ENCODE results near the gene CCDC30. TPM values are rescaled to one million over a fixed set of nuclear protein-coding genes. Genes with fewer than 3 reads are reported as not detected.

The CCDC30 gene
- total and polyA plus RNA-seq, 9 of the 15 experiments (the other 6 are each of a cell fraction or from before 2014, with no cell fraction given), result 0.05 to 0.91 (median 0.24) TPM

DNA sequence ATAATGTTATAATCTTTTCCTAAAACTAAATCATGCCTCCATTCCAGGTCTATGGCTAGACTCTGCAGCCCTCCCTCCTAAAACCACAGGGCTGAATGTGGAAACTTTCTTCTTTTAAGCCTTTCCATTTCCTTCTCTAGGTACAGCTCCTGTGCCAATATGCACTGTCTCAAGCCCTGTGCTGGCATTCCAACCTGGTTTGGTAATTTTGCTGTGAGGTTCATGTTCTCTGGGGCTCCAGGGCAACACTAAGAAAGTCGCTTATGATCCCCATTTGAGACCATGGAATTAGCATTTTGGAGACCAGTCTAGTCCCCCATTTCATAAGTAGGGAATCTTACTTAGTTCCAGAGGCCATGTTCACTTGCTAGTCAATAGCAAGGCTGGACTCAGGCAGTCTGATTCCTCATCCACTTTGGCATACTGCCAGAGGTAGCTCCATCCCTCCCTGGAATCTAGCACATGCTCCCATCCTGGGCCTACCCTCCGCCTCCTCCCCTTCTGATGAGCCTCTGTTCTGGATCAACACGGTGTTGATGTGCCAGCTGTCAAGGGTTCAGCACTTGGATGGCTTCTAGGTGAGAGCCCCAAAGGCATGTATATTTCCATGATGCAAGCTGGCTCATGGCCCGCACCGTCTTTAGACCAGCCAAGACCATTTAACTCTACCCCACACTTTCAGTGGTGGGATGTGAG, 43.8 kb upstream of the CCDC30 start:
- WGBS (ENCODE audit: insufficient coverage, low coverage, missing lambda C conversion rate), result 1% methylated on average over 5 of the region's 5 CpGs
- BruUV-seq (replicated peaks), result no TSS peak
- in situ Hi-C loops (cut with MboI), result no loop called here
- no peak overlapping the region for H3K9ac ChIP-seq (ENCODE audit: insufficient read depth in 1 of 2, low read depth in 2 of 2, low read length in 2 of 2)
- H3K27me3 ChIP-seq (ENCODE audit: control insufficient read depth in 2 of 2, insufficient read depth in 2 of 2, low read length in 2 of 2), result peaks cover 56 to 61% of the 10 kb centered on the region in 2 experiments
- no peak overlapping the region for H3K27ac ChIP-seq (ENCODE audit: extremely low read depth, low read depth, low read length)
- H3K4me2 ChIP-seq (ENCODE audit: insufficient read depth, low read length), result no peak overlapping the region
- no peaks in the 10 kb centered on the region for H3K36me3 ChIP-seq (ENCODE audit: control insufficient read depth, insufficient read depth, low read length)
- ChIA-PET POLR2A (interaction anchor here (1.3 kb wide), 1 partner anchor 14 kb away, joined by 3 read pairs; no protein-coding TSS in a partner anchor), CTCF (ENCODE audit: low intra/inter-chr PET ratio) (no interaction called here)
- no peaks in the 10 kb centered on the region; a peak in 1 of 5 replicates for H3K4me1 ChIP-seq (replicated peaks in 1 of 2; ENCODE audit: control insufficient read depth in 2 of 2, insufficient read depth in 2 of 2, low read length in 2 of 2)
- H4K20me1 ChIP-seq (replicated peaks; ENCODE audit: control insufficient read depth, insufficient read depth, low read length), result no peaks in the 10 kb centered on the region
- intact Hi-C loops (cut with micrococcal nuclease), result no loop called here
- no peaks in the 10 kb centered on the region for H3K79me2 ChIP-seq (ENCODE audit: control insufficient read depth, insufficient read depth, low read length)
- TF ChIP-seq, protein P1, sequence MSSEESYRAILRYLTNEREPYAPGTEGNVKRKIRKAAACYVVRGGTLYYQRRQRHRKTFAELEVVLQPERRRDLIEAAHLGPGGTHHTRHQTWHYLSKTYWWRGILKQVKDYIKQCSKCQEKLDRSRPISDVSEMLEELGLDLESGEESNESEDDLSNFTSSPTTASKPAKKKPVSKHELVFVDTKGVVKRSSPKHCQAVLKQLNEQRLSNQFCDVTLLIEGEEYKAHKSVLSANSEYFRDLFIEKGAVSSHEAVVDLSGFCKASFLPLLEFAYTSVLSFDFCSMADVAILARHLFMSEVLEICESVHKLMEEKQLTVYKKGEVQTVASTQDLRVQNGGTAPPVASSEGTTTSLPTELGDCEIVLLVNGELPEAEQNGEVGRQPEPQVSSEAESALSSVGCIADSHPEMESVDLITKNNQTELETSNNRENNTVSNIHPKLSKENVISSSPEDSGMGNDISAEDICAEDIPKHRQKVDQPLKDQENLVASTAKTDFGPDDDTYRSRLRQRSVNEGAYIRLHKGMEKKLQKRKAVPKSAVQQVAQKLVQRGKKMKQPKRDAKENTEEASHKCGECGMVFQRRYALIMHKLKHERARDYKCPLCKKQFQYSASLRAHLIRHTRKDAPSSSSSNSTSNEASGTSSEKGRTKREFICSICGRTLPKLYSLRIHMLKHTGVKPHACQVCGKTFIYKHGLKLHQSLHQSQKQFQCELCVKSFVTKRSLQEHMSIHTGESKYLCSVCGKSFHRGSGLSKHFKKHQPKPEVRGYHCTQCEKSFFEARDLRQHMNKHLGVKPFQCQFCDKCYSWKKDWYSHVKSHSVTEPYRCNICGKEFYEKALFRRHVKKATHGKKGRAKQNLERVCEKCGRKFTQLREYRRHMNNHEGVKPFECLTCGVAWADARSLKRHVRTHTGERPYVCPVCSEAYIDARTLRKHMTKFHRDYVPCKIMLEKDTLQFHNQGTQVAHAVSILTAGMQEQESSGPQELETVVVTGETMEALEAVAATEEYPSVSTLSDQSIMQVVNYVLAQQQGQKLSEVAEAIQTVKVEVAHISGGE (CRISPR knock-in tag; IDR thresholded peaks at IDR 0.05), result no peak
- TF ChIP-seq NFIC (IDR thresholded peaks at IDR 0.05), result peak; percentile 72
- H3K4me3 ChIP-seq, result no peak overlapping the region
- FAIRE-seq (no peak), ATAC-seq (no peak), DNase-seq (ENCODE audit: extremely low read depth in 1 of 4, low spot score in 3 of 4) (no peak)
- H3K9me3 ChIP-seq (replicated peaks; ENCODE audit: control insufficient read depth, insufficient read depth, low read depth, low read length), result no peaks in the 10 kb centered on the region
- no peaks in the 10 kb centered on the region for H3K9me1 ChIP-seq (ENCODE audit: control insufficient read depth, insufficient read depth, low read length)
- H2AFZ ChIP-seq (ENCODE audit: low read depth, low read length), result no peak overlapping the region
